HL-60 (cell line): ENCODE measurements around the gene TEAD4.

ENCODE experiments used
- GABPA ChIP-seq: IDR thresholded peaks from 2 replicates; pipeline ENCODE4 v1.6.1; 2012; ENCODE audit warnings: low read depth
- TF ChIP-seq, protein P1 (sequence below): IDR thresholded peaks from one replicate; pipeline ENCODE4 v1.5.1; 2011; ENCODE audit warnings: low read length, control low read depth, inconsistent platforms; ENCODE audit not compliant: insufficient read depth

- TF ChIP-seq, protein P1, sequence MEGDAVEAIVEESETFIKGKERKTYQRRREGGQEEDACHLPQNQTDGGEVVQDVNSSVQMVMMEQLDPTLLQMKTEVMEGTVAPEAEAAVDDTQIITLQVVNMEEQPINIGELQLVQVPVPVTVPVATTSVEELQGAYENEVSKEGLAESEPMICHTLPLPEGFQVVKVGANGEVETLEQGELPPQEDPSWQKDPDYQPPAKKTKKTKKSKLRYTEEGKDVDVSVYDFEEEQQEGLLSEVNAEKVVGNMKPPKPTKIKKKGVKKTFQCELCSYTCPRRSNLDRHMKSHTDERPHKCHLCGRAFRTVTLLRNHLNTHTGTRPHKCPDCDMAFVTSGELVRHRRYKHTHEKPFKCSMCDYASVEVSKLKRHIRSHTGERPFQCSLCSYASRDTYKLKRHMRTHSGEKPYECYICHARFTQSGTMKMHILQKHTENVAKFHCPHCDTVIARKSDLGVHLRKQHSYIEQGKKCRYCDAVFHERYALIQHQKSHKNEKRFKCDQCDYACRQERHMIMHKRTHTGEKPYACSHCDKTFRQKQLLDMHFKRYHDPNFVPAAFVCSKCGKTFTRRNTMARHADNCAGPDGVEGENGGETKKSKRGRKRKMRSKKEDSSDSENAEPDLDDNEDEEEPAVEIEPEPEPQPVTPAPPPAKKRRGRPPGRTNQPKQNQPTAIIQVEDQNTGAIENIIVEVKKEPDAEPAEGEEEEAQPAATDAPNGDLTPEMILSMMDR: no peak
- no peak for TF ChIP-seq GABPA
Measured at GRCh38 chr12:3042394-3042793, 83.2 kb downstream of the TEAD4 start.
